Measurements from ENCODE around the gene SLC16A14.

Gene SLC16A14

GRCh38 chr2:229997565-229997964, 71.2 kb downstream of the SLC16A14 start:
- Histone ChIP-seq H3K9ac (ENCODE audit: low read length) (no peak overlapping the region), H3K4me3 (ENCODE audit: low read length) (no peak overlapping the region), H3K27ac (ENCODE audit: low read length) (no peak overlapping the region), H3K4me1 (ENCODE audit: low read length) (no peaks in the 10 kb centered on the region), H2AFZ (ENCODE audit: low read length) (no peak overlapping the region), H3K27me3 (replicated peaks; ENCODE audit: insufficient read depth, low read length) (no peaks in the 10 kb centered on the region), H3K36me3 (replicated peaks; ENCODE audit: insufficient read depth, low read length) (no peaks in the 10 kb centered on the region), H4K20me1 (ENCODE audit: insufficient read depth, low read length) (no peaks in the 10 kb centered on the region), H3F3A (ENCODE audit: insufficient read depth, low read length) (no peaks in the 10 kb centered on the region), H3K9me2 (replicated peaks; ENCODE audit: insufficient read depth, low read length) (no peaks in the 10 kb centered on the region), H3K79me2 (ENCODE audit: low read length) (no peaks in the 10 kb centered on the region), H3K4me2 (ENCODE audit: low read depth, low read length) (no peak overlapping the region), H3K9me3 (replicated peaks; ENCODE audit: insufficient read depth, low read length) (no peaks in the 10 kb centered on the region)
- no peak for DNase-seq
- no peak for TF ChIP-seq EZH2phosphoT487 (IDR thresholded peaks at IDR 0.05; ENCODE audit: low read length)

- Histone ChIP-seq H3K36me3 (replicated peaks; ENCODE audit: insufficient read depth, low read length) (no peaks in the 10 kb centered on the region), H3F3A (ENCODE audit: insufficient read depth, low read length) (no peaks in the 10 kb centered on the region), H3K9ac (ENCODE audit: low read length) (no peak overlapping the region), H3K27me3 (replicated peaks; ENCODE audit: insufficient read depth, low read length) (no peaks in the 10 kb centered on the region), H3K4me3 (ENCODE audit: low read length) (no peak overlapping the region), H4K20me1 (ENCODE audit: insufficient read depth, low read length) (no peaks in the 10 kb centered on the region), H3K9me3 (replicated peaks; ENCODE audit: insufficient read depth, low read length) (no peaks in the 10 kb centered on the region), H3K4me1 (ENCODE audit: low read length) (no peaks in the 10 kb centered on the region), H3K9me2 (replicated peaks; ENCODE audit: insufficient read depth, low read length) (no peaks in the 10 kb centered on the region), H2AFZ (ENCODE audit: low read length) (no peak overlapping the region), H3K4me2 (ENCODE audit: low read depth, low read length) (no peak overlapping the region), H3K27ac (ENCODE audit: low read length) (no peak overlapping the region), H3K79me2 (ENCODE audit: low read length) (no peaks in the 10 kb centered on the region)
- DNase-seq, result no peak
- TF ChIP-seq EZH2 (optimal IDR thresholded peaks at IDR 0.05; ENCODE audit: low read depth, low read length) (no peak), EZH2phosphoT487 (IDR thresholded peaks at IDR 0.05; ENCODE audit: low read length) (no peak), CTCF (IDR thresholded peaks at IDR 0.05; ENCODE audit: low read length) (no peak)
Measured at GRCh38 chr2:229996320-229996719, 72.4 kb downstream of the SLC16A14 start.

- H3K9ac ChIP-seq (ENCODE audit: low read length), result no peak overlapping the region
- no peaks in the 10 kb centered on the region for H3K9me3 ChIP-seq (replicated peaks; ENCODE audit: insufficient read depth, low read length)
- no peaks in the 10 kb centered on the region for H3F3A ChIP-seq (ENCODE audit: insufficient read depth, low read length)
- H3K4me3 ChIP-seq (ENCODE audit: low read length), result no peak overlapping the region
- H3K27ac ChIP-seq (ENCODE audit: low read length), result no peak overlapping the region
- H3K79me2 ChIP-seq (ENCODE audit: low read length), result no peaks in the 10 kb centered on the region
- H2AFZ ChIP-seq (ENCODE audit: low read length), result no peak overlapping the region
- no peaks in the 10 kb centered on the region for H3K4me1 ChIP-seq (ENCODE audit: low read length)
- no peak for DNase-seq
- no peaks in the 10 kb centered on the region for H4K20me1 ChIP-seq (ENCODE audit: insufficient read depth, low read length)
- H3K4me2 ChIP-seq (ENCODE audit: low read depth, low read length), result no peak overlapping the region
- no peaks in the 10 kb centered on the region for H3K9me2 ChIP-seq (replicated peaks; ENCODE audit: insufficient read depth, low read length)
- H3K27me3 ChIP-seq (replicated peaks; ENCODE audit: insufficient read depth, low read length), result no peaks in the 10 kb centered on the region
- TF ChIP-seq EZH2phosphoT487 (IDR thresholded peaks at IDR 0.05; ENCODE audit: low read length) (no peak), EZH2 (optimal IDR thresholded peaks at IDR 0.05; ENCODE audit: low read depth, low read length) (no peak), CTCF (IDR thresholded peaks at IDR 0.05; ENCODE audit: low read length) (no peak)
- no peaks in the 10 kb centered on the region for H3K36me3 ChIP-seq (replicated peaks; ENCODE audit: insufficient read depth, low read length)
Measured at GRCh38 chr2:229993236-229993635, 75.5 kb downstream of the SLC16A14 start.

Measured in MM.1S (cell line).